Erythroblast (primary cell): ENCODE results near the gene CSNK1D.
A peak's percentile ranks its signal among the peaks of the same experiment; 100 is the strongest.

Source experiments
- DNase-seq, 2 experiments: peaks; one replicate each; lab custom pipeline; 2025; lab: John Stamatoyannopoulos, UW
- GATA1 ChIP-seq: IDR thresholded peaks from 2 replicates; pipeline ENCODE4 v1.6.1; 2011; ENCODE audit warnings: low read depth, mild to moderate bottlenecking, control low read depth, low read length, moderate library complexity
- POLR2A ChIP-seq: IDR thresholded peaks from 2 replicates; pipeline ENCODE4 v1.6.1; 2011; ENCODE audit warnings: mild to moderate bottlenecking, low read length

CSNK1D gene

GRCh38 chr17:82273327-82274133 lies at the start of gene CSNK1D:
TSS of gene CSNK1D (minus strand) at chr17:82273700. CDS start at chr17:82273381, 319 bp downstream.
- TF ChIP-seq GATA1: no peak
- TF ChIP-seq POLR2A: peak; percentile 61

GRCh38 chr17:82322526-82323453 lies 49.3 kb upstream of the CSNK1D start:
- no peak for DNase-seq
- TF ChIP-seq GATA1 (no peak), POLR2A (no peak)

More at GRCh38 chr17:82273327-82274133, at the start of gene CSNK1D:
- peak; percentile 90 to 95 for DNase-seq

GRCh38 chr17:82321947-82322466 lies 48.5 kb upstream of the CSNK1D start:
- no peak for DNase-seq
- TF ChIP-seq POLR2A (no peak), GATA1 (no peak)

GRCh38 chr17:82320956-82321927 lies 47.7 kb upstream of the CSNK1D start:
- peak; percentile 35 to 67 for DNase-seq
- TF ChIP-seq POLR2A (no peak), GATA1 (no peak)

- DNase-seq: no peak
- TF ChIP-seq POLR2A: no peak
- no peak for TF ChIP-seq GATA1
These were observed 46.8 kb upstream of the CSNK1D start for GRCh38 chr17:82320140-82320840.

GRCh38 chr17:82319619-82320062 lies 46.1 kb upstream of the CSNK1D start:
- no peak for DNase-seq
- TF ChIP-seq POLR2A (no peak), GATA1 (no peak)

GRCh38 chr17:82318772-82319606 lies 45.5 kb upstream of the CSNK1D start:
- TF ChIP-seq GATA1 (no peak), POLR2A (no peak)
- DNase-seq: no peak

GRCh38 chr17:82318169-82318498 lies 44.6 kb upstream of the CSNK1D start:
- no peak for TF ChIP-seq GATA1
- no peak for TF ChIP-seq POLR2A
- DNase-seq: no peak

GRCh38 chr17:82317394-82318168 lies 44.1 kb upstream of the CSNK1D start, which contains the start of gene CD7:
TSS of gene CD7 (minus strand) at chr17:82317608. CDS start at chr17:82317495, 113 bp downstream.
- DNase-seq: no peak
- no peak for TF ChIP-seq POLR2A
- TF ChIP-seq GATA1: no peak

- TF ChIP-seq POLR2A (no peak), GATA1 (no peak)
- DNase-seq: no peak
These were observed 43.3 kb upstream of the CSNK1D start for GRCh38 chr17:82316651-82317393.
